Osteoblast (primary cell): Measurements from ENCODE around the gene RHBDD1. TPM values are rescaled to one million over a fixed set of nuclear protein-coding genes. Genes with fewer than 3 reads are reported as not detected.

Source experiments
- DNase-seq: peaks from one replicate; pipeline ENCODE4 v3.0.0; 2011; ENCODE audit warnings: low spot score, mixed read lengths; ENCODE audit not compliant: insufficient read length; ENCODE audit errors: missing footprints
- H2AFZ ChIP-seq: 2 replicates; pipeline ENCODE4 v1.6.0; 2011; ENCODE audit warnings: mild to moderate bottlenecking, low read length
- H3K27ac ChIP-seq: 2 replicates; pipeline ENCODE4 v1.5.1; 2011; ENCODE audit warnings: mild to moderate bottlenecking, low read depth, low read length, moderate library complexity
- H3K27me3 ChIP-seq: 2 replicates; pipeline ENCODE4 v1.6.0; 2012; ENCODE audit warnings: mild to moderate bottlenecking, control low read depth, inconsistent platforms, low read length, moderate library complexity; ENCODE audit not compliant: insufficient read depth
- H3K36me3 ChIP-seq: 2 replicates; pipeline ENCODE4 v1.5.1; 2011; ENCODE audit warnings: mild to moderate bottlenecking, low read length, control low read depth, moderate library complexity; ENCODE audit not compliant: insufficient read depth
- H3K4me1 ChIP-seq: 2 replicates; pipeline ENCODE4 v1.5.1; 2011; ENCODE audit warnings: mild to moderate bottlenecking, low read length, control low read depth, moderate library complexity; ENCODE audit not compliant: insufficient read depth
- H3K4me2 ChIP-seq: 2 replicates; pipeline ENCODE4 v1.6.0; 2011; ENCODE audit warnings: mild to moderate bottlenecking, low read length; ENCODE audit not compliant: insufficient read depth
- H3K4me3 ChIP-seq: fragments of 200-600 bp; sonication (generic); 3 replicates; pipeline ENCODE4 v1.5.1; 2012; ENCODE audit warnings: mild to moderate bottlenecking, low read length, inconsistent platforms; ENCODE audit not compliant: insufficient read depth
- H3K79me2 ChIP-seq: 2 replicates; pipeline ENCODE4 v1.6.0; 2012; ENCODE audit warnings: mild to moderate bottlenecking, low read length, control low read depth, inconsistent platforms; ENCODE audit not compliant: insufficient read depth
- H3K9me3 ChIP-seq: 2 replicates; pipeline ENCODE4 v1.5.1; 2011; ENCODE audit warnings: low read depth, low read length, control low read depth
- H4K20me1 ChIP-seq: 2 replicates; pipeline ENCODE4 v1.6.0; 2012; ENCODE audit warnings: mild to moderate bottlenecking, low read length, control low read depth; ENCODE audit not compliant: insufficient read depth
- total RNA-seq: library from RNA; depleted of rRNA; stranded (reverse); fragments of >200 nt; gene quantifications from 2 replicates; pipeline ENCODE4 v1.2.3, GENCODE V29; 2012
- TF ChIP-seq, protein P1 (sequence below): IDR thresholded peaks from 2 replicates; pipeline ENCODE4 v1.5.1; 2011; ENCODE audit warnings: mild to moderate bottlenecking, low read depth, low read length, moderate library complexity; ENCODE audit errors: extremely low read depth

The RHBDD1 gene
- total RNA-seq, 1 donor: 25.3 TPM

DNA sequence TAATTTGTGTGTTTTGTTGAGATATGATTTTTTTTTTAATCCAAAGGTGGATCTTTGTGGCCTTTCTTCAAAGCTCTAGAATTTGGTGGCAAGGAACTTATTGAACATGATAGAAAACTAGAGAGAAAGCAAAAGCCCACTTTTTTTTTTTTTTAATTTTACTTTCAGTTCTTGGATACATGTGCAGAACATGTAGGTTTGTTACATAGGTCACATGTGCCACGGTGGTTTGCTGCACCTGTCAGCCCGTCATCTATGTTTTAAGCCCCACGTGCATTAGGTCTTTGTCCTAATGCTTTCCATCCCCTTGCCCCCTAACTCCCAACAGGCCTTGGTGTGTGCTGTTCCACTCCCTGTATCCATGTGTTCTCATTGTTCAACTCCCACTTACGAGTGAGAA lies 135.9 kb downstream of the RHBDD1 start:
- Histone ChIP-seq H4K20me1 (no peaks in the 10 kb centered on the region), H3K27me3 (no peaks in the 10 kb centered on the region), H3K4me2 (no peak overlapping the region), H3K9me3 (no peaks in the 10 kb centered on the region), H3K27ac (no peak overlapping the region), H3K4me3 (no peak overlapping the region), H3K36me3 (no peaks in the 10 kb centered on the region), H2AFZ (no peak overlapping the region), H3K4me1 (peaks cover 13% of the 10 kb centered on the region), H3K79me2 (no peaks in the 10 kb centered on the region)
- TF ChIP-seq, protein P1, sequence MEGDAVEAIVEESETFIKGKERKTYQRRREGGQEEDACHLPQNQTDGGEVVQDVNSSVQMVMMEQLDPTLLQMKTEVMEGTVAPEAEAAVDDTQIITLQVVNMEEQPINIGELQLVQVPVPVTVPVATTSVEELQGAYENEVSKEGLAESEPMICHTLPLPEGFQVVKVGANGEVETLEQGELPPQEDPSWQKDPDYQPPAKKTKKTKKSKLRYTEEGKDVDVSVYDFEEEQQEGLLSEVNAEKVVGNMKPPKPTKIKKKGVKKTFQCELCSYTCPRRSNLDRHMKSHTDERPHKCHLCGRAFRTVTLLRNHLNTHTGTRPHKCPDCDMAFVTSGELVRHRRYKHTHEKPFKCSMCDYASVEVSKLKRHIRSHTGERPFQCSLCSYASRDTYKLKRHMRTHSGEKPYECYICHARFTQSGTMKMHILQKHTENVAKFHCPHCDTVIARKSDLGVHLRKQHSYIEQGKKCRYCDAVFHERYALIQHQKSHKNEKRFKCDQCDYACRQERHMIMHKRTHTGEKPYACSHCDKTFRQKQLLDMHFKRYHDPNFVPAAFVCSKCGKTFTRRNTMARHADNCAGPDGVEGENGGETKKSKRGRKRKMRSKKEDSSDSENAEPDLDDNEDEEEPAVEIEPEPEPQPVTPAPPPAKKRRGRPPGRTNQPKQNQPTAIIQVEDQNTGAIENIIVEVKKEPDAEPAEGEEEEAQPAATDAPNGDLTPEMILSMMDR: no peak
- no peak for DNase-seq

DNA sequence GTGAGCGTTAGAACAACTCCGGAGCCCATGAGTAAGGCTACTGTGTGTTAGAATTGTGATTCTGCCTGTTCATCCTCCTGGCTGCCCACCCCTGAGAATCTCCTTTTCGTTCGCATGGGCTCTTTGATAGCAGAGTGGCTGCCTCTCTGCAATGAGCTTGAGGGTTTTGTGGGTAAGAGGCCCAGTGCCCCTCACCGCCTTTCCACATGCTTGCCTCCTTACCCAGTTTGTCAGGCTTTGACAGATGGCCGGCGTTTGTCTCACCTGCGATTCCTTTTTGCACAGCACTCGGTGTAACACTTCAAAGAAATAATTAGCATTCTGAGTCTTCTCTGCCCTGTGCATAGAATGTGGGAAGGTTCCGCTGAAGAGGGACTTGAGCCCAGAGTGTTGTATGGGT lies 138.0 kb downstream of the RHBDD1 start:
- TF ChIP-seq, protein P1: no peak
- no peaks in the 10 kb centered on the region for H3K27me3 ChIP-seq

DNA sequence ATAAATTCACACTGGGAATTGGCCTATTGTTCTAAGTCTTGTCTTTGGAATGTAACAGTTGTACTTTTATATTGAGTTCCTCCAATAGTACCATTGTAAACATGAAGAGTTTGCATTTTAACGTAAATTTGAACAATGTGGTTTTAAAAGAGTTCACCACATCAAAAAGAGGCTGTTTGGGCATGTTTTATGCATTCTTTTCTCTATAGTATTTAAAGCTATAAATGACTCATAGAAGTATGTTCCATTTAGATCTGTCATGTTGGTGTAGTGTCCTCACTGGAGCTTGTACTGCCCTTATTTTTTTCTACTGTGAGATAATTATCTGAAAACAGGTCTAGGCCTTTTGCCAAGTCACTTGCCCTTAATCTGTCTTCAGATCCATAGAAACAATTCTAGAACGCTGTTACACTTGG lies 141.9 kb downstream of the RHBDD1 start:
- H3K27ac ChIP-seq: no peak overlapping the region
- no peak overlapping the region for H3K4me3 ChIP-seq
- DNase-seq: no peak
- TF ChIP-seq, protein P1: no peak
- no peaks in the 10 kb centered on the region for H3K36me3 ChIP-seq
- no peaks in the 10 kb centered on the region for H4K20me1 ChIP-seq
- H3K9me3 ChIP-seq: no peaks in the 10 kb centered on the region
- H3K27me3 ChIP-seq: no peaks in the 10 kb centered on the region
- H3K4me2 ChIP-seq: no peak overlapping the region
- H3K79me2 ChIP-seq: no peaks in the 10 kb centered on the region
- peaks cover 6% of the 10 kb centered on the region for H3K4me1 ChIP-seq
- H2AFZ ChIP-seq: no peak overlapping the region

More for the DNA sequence above, 138.0 kb downstream of the RHBDD1 start:
- Histone ChIP-seq H3K9me3 (no peaks in the 10 kb centered on the region), H3K79me2 (no peaks in the 10 kb centered on the region), H3K4me2 (no peak overlapping the region), H2AFZ (no peak overlapping the region), H3K4me3 (no peak overlapping the region), H3K27ac (no peak overlapping the region), H3K4me1 (peaks cover 19% of the 10 kb centered on the region), H3K36me3 (no peaks in the 10 kb centered on the region), H4K20me1 (no peaks in the 10 kb centered on the region)
- DNase-seq: no peak

DNA sequence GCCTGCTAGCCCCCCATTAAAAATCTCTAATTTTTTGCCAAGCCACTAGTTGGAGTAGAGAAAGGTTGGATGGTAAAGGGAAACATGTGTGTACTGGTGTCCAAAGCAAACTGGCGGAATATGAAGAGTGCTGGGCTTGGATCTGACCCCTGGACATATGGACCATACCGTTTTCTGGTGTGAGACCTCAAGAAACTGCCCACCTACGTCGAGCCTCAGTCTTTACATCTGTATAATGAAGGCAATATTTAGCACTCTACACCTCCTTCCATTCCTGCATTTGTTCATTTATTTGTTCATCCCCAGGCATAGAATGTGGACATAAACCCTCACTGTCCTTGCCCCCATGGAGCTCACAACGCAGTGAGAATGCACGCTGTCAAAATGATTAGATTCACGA lies 142.4 kb downstream of the RHBDD1 start:
- no peak for DNase-seq
- TF ChIP-seq, protein P1: no peak
- H3K4me2 ChIP-seq: no peak overlapping the region
- H3K36me3 ChIP-seq: no peaks in the 10 kb centered on the region
- H3K4me1 ChIP-seq: peaks cover 6% of the 10 kb centered on the region
- no peaks in the 10 kb centered on the region for H3K27me3 ChIP-seq
- no peaks in the 10 kb centered on the region for H3K79me2 ChIP-seq
- H3K9me3 ChIP-seq: no peaks in the 10 kb centered on the region
- no peak overlapping the region for H2AFZ ChIP-seq
- H3K4me3 ChIP-seq: no peak overlapping the region
- no peaks in the 10 kb centered on the region for H4K20me1 ChIP-seq
- no peak overlapping the region for H3K27ac ChIP-seq
